Activated naive CD8-positive, alpha-beta T cell treated with anti-CD3 and anti-CD28 coated beads, Interleukin-2, amount 50 U/mL, for 24 hours (primary cell): Measurements from ENCODE around the gene LRRN2.
"Not testable (repeated sequence)": the region's sequence is repeated elsewhere in the genome, so short reads cannot be mapped to it uniquely, and the experiment has no call there.

Experiments
- ATAC-seq: fragments of 150-1000 bp; cut with Tn5 transposase; one replicate; pipeline ENCODE4 v1.10.0; 2021
- DNase-seq: peaks from one replicate; pipeline ENCODE4 v3.0.0; 2021
- H3K27ac Mint-ChIP-seq: one replicate; pipeline ENCODE4 v1.8.0; 2021; ENCODE audit warnings: mild to moderate bottlenecking, mixed read lengths
- H3K27me3 Mint-ChIP-seq: one replicate; pipeline ENCODE4 v1.8.0; 2021; ENCODE audit warnings: mixed read lengths
- H3K36me3 Mint-ChIP-seq: one replicate; pipeline ENCODE4 v1.8.0; 2021; ENCODE audit warnings: low read depth, mixed read lengths
- H3K4me1 Mint-ChIP-seq: one replicate; pipeline ENCODE4 v1.8.0; 2021; ENCODE audit warnings: mixed read lengths
- H3K4me3 Mint-ChIP-seq: one replicate; pipeline ENCODE4 v1.8.0; 2021; ENCODE audit warnings: mild to moderate bottlenecking, moderate library complexity, mixed read lengths
- H3K9me3 Mint-ChIP-seq: one replicate; pipeline ENCODE4 v1.8.0; 2021; ENCODE audit warnings: mixed read lengths

Gene LRRN2

GRCh38 chr1:204705888-204706837, 20.6 kb upstream of the LRRN2 start:
- H3K27ac Mint-ChIP-seq: peak overlapping the region; percentile 61
- ATAC-seq (no peak), DNase-seq (no peak)
- H3K9me3 Mint-ChIP-seq: no peaks in the 10 kb centered on the region
- no peaks in the 10 kb centered on the region for H3K27me3 Mint-ChIP-seq
- H3K4me3 Mint-ChIP-seq: no peak overlapping the region
- H3K36me3 Mint-ChIP-seq: no peaks in the 10 kb centered on the region
- H3K4me1 Mint-ChIP-seq: peaks cover 20% of the 10 kb centered on the region

GRCh38 chr1:204705493-204705811, 19.9 kb upstream of the LRRN2 start:
- ATAC-seq: no peak
- DNase-seq: no peak
- no peak overlapping the region for H3K4me3 Mint-ChIP-seq
- no peak overlapping the region for H3K27ac Mint-ChIP-seq
- no peaks in the 10 kb centered on the region for H3K36me3 Mint-ChIP-seq
- H3K9me3 Mint-ChIP-seq: no peaks in the 10 kb centered on the region
- H3K27me3 Mint-ChIP-seq: no peaks in the 10 kb centered on the region
- H3K4me1 Mint-ChIP-seq: peaks cover 20% of the 10 kb centered on the region

- ATAC-seq (no peak), DNase-seq (no peak)
- Mint-ChIP-seq H3K9me3 (no peaks in the 10 kb centered on the region), H3K4me3 (no peak overlapping the region), H3K4me1 (peaks cover 20% of the 10 kb centered on the region), H3K27ac (no peak overlapping the region), H3K27me3 (no peaks in the 10 kb centered on the region), H3K36me3 (no peaks in the 10 kb centered on the region)
Observed at GRCh38 chr1:204704794-204705492, 19.4 kb upstream of the LRRN2 start.

- no peak overlapping the region for H3K4me3 Mint-ChIP-seq
- H3K36me3 Mint-ChIP-seq: no peaks in the 10 kb centered on the region
- no peaks in the 10 kb centered on the region for H3K27me3 Mint-ChIP-seq
- H3K27ac Mint-ChIP-seq: no peak overlapping the region
- DNase-seq (no peak), ATAC-seq (no peak)
- no peaks in the 10 kb centered on the region for H3K9me3 Mint-ChIP-seq
- peaks cover 20% of the 10 kb centered on the region for H3K4me1 Mint-ChIP-seq
Observed at GRCh38 chr1:204703826-204704612, 18.5 kb upstream of the LRRN2 start.

GRCh38 chr1:204703268-204703664, 17.7 kb upstream of the LRRN2 start:
- H3K9me3 Mint-ChIP-seq: no peaks in the 10 kb centered on the region
- no peak overlapping the region for H3K27ac Mint-ChIP-seq
- H3K27me3 Mint-ChIP-seq: no peaks in the 10 kb centered on the region
- peaks cover 20% of the 10 kb centered on the region for H3K4me1 Mint-ChIP-seq
- no peaks in the 10 kb centered on the region for H3K36me3 Mint-ChIP-seq
- no peak overlapping the region for H3K4me3 Mint-ChIP-seq
- ATAC-seq: no peak
- DNase-seq: no peak

GRCh38 chr1:204702552-204703267, 17.2 kb upstream of the LRRN2 start:
- ATAC-seq: no peak
- H3K27ac Mint-ChIP-seq: no peak overlapping the region

GRCh38 chr1:204701229-204701628, 15.7 kb upstream of the LRRN2 start:
- peaks cover 5% of the 10 kb centered on the region for H3K4me1 Mint-ChIP-seq
- H3K27ac Mint-ChIP-seq: no peak overlapping the region
- ATAC-seq: no peak
- no peaks in the 10 kb centered on the region for H3K36me3 Mint-ChIP-seq
- no peaks in the 10 kb centered on the region for H3K9me3 Mint-ChIP-seq
- no peak overlapping the region for H3K4me3 Mint-ChIP-seq
- H3K27me3 Mint-ChIP-seq: no peaks in the 10 kb centered on the region
- no peak for DNase-seq

More at GRCh38 chr1:204702552-204703267, 17.2 kb upstream of the LRRN2 start:
- no peaks in the 10 kb centered on the region for H3K9me3 Mint-ChIP-seq
- no peak for DNase-seq
- peaks cover 18% of the 10 kb centered on the region for H3K4me1 Mint-ChIP-seq
- no peaks in the 10 kb centered on the region for H3K36me3 Mint-ChIP-seq
- no peak overlapping the region for H3K4me3 Mint-ChIP-seq
- H3K27me3 Mint-ChIP-seq: no peaks in the 10 kb centered on the region

GRCh38 chr1:204697893-204698292, 12.4 kb upstream of the LRRN2 start:
- Mint-ChIP-seq H3K27ac (no peak overlapping the region), H3K27me3 (no peaks in the 10 kb centered on the region), H3K9me3 (no peaks in the 10 kb centered on the region), H3K4me3 (no peak overlapping the region), H3K36me3 (no peaks in the 10 kb centered on the region), H3K4me1 (no peaks in the 10 kb centered on the region)
- ATAC-seq (no peak), DNase-seq (no peak)

GRCh38 chr1:204696606-204697005, 11.1 kb upstream of the LRRN2 start:
- Mint-ChIP-seq H3K27me3 (no peaks in the 10 kb centered on the region), H3K4me1 (peaks cover 2% of the 10 kb centered on the region), H3K4me3 (no peak overlapping the region), H3K9me3 (no peaks in the 10 kb centered on the region), H3K27ac (no peak overlapping the region), H3K36me3 (no peaks in the 10 kb centered on the region)
- ATAC-seq (no peak), DNase-seq (no peak)

- no peak overlapping the region for H3K27ac Mint-ChIP-seq
- ATAC-seq: no peak
- no peaks in the 10 kb centered on the region for H3K27me3 Mint-ChIP-seq
- no peak for DNase-seq
- no peaks in the 10 kb centered on the region for H3K9me3 Mint-ChIP-seq
- no peaks in the 10 kb centered on the region for H3K36me3 Mint-ChIP-seq
- no peak overlapping the region for H3K4me3 Mint-ChIP-seq
- peaks cover 4% of the 10 kb centered on the region for H3K4me1 Mint-ChIP-seq
Observed at GRCh38 chr1:204695692-204696091, 10.2 kb upstream of the LRRN2 start.

GRCh38 chr1:204694145-204694544, 8.6 kb upstream of the LRRN2 start:
- peaks cover 4% of the 10 kb centered on the region for H3K4me1 Mint-ChIP-seq
- no peaks in the 10 kb centered on the region for H3K36me3 Mint-ChIP-seq
- no peaks in the 10 kb centered on the region for H3K9me3 Mint-ChIP-seq
- no peak overlapping the region for H3K27ac Mint-ChIP-seq
- no peak overlapping the region for H3K4me3 Mint-ChIP-seq
- H3K27me3 Mint-ChIP-seq: no peaks in the 10 kb centered on the region
- ATAC-seq (no peak), DNase-seq (no peak)

- Mint-ChIP-seq H3K9me3 (no peaks in the 10 kb centered on the region), H3K4me1 (peaks cover 4% of the 10 kb centered on the region), H3K36me3 (no peaks in the 10 kb centered on the region), H3K27me3 (no peaks in the 10 kb centered on the region), H3K27ac (no peak overlapping the region), H3K4me3 (no peak overlapping the region)
- DNase-seq: no peak
- ATAC-seq: no peak
Observed at GRCh38 chr1:204692841-204693356, 7.4 kb upstream of the LRRN2 start.

GRCh38 chr1:204692325-204692840, 6.8 kb upstream of the LRRN2 start:
- no peaks in the 10 kb centered on the region for H3K36me3 Mint-ChIP-seq
- peaks cover 4% of the 10 kb centered on the region for H3K4me1 Mint-ChIP-seq
- H3K9me3 Mint-ChIP-seq: no peaks in the 10 kb centered on the region
- ATAC-seq (no peak), DNase-seq (no peak)
- peaks cover under 1% of the 10 kb centered on the region for H3K27me3 Mint-ChIP-seq
- no peak overlapping the region for H3K27ac Mint-ChIP-seq
- H3K4me3 Mint-ChIP-seq: no peak overlapping the region

- not testable (repeated sequence) for H3K27ac Mint-ChIP-seq, H3K4me3 Mint-ChIP-seq, DNase-seq, H3K4me1 Mint-ChIP-seq, H3K36me3 Mint-ChIP-seq, H3K9me3 Mint-ChIP-seq, ATAC-seq
- peaks cover 11% of the 10 kb centered on the region for H3K27me3 Mint-ChIP-seq
Observed at GRCh38 chr1:204691328-204691730, 5.8 kb upstream of the LRRN2 start.
